Adrenal gland (tissue), 19 donors: Measurements from ENCODE around the gene THPO. TPM values are rescaled to one million over a fixed set of nuclear protein-coding genes. Genes with fewer than 3 reads are reported as not detected.

Experiments
- DNase-seq, 7 donors: peaks; one replicate each; pipeline ENCODE4 v3.0.0-alpha.2; 2019 to 2020
- H3K27ac ChIP-seq, 5 donors: fragments of 200-600 bp; sonication (generic) in 4 of 5; 1 replicate in 3 of 5; 2 replicates in 2 of 5; pipeline versions ENCODE4 v1.5.1 to v1.8.0; 2016 to 2020; ENCODE audit warnings: mild to moderate bottlenecking in 1 of 5
- H3K27me3 ChIP-seq: fragments of 200-600 bp; 2 replicates; pipeline ENCODE4 v1.8.0; 2021
- H3K36me3 ChIP-seq, 2 donors: fragments of 200-600 bp; replicated peaks in 1 of 2; 1 replicate in 1 of 2; 2 replicates in 1 of 2; pipeline versions ENCODE4 v1.5.1 to v1.8.0; 2018 to 2022
- H3K4me1 ChIP-seq, 2 donors: fragments of 200-600 bp; replicated peaks in 1 of 2; 1 replicate in 1 of 2; 2 replicates in 1 of 2; pipeline versions ENCODE4 v1.5.1 to v1.8.0; 2018 to 2021
- H3K4me3 ChIP-seq, 4 donors: fragments of 200-600 bp; sonication (generic) in 3 of 4; one replicate each; pipeline ENCODE4 v1.5.1; 2016 to 2018
- H3K9me3 ChIP-seq, 3 donors: fragments of 200-600 bp; sonication (generic) in 1 of 3; replicated peaks in 1 of 3; 1 replicate in 2 of 3; 2 replicates in 1 of 3; pipeline versions ENCODE4 v1.5.1 to v1.8.0; 2016 to 2021
- CTCF ChIP-seq, 6 experiments: fragments of 450-650 bp in 4 of 6; fragments of 200-600 bp in 2 of 6; sonication (generic) in 1 of 6; IDR thresholded peaks; 1 replicate in 5 of 6; 2 replicates in 1 of 6; pipeline versions ENCODE4 v1.5.1 to v1.8.0; 2016 to 2021; ENCODE audit warnings: antibody characterized with exemption in 6 of 6, mild to moderate bottlenecking in 2 of 6, moderate library complexity in 1 of 6
- POLR2A ChIP-seq, 2 donors: fragments of 450-650 bp; IDR thresholded peaks; one replicate each; pipeline ENCODE4 v1.6.1; 2017; ENCODE audit warnings: antibody characterized with exemption in 2 of 2, mild to moderate bottlenecking in 2 of 2, moderate library complexity in 1 of 2
- WGBS, 4 donors: extraction: QIAGEN DNeasy Blood & Tissue Kit in 2 of 4; methylation state at CpG; one replicate each; pipeline versions ENCODE4 v1.1.5 to v1.1.7; 2013 to 2017; 5-methylcytosine and 5-hydroxymethylcytosine counted together
- intact Hi-C, 2 donors: fragments of 100-400 bp; cut with DNase I; formaldehyde crosslinking; loops; one replicate each; pipeline versions ENCODE4 v1.14.1 to v1.15.0; 2022 to 2023
- long read RNA-seq, 10 donors: library from polyadenylated mRNA in 3 of 10; unstranded in 2 of 10; stranded (forward) in 1 of 10; transcript quantifications; one replicate each; pipeline ENCODE4 v2.0.0 and lab custom pipeline, GENCODE V29; 2021 to 2026
- polyA plus RNA-seq, 3 donors: library from polyadenylated mRNA; stranded (reverse); fragments of 200-250 nt in 2 of 3; fragments of 350-450 nt in 1 of 3; fragmentation: Illumina TruSeq in 1 of 3; extraction: RNeasy Lipid Tissue Mini Kit (QIAGEN cat#74804) in 1 of 3; gene quantifications; one replicate each; pipeline ENCODE4 v1.2.3, GENCODE V29; 2013 to 2014
- total RNA-seq, 9 donors: library from RNA; depleted of rRNA in 4 of 9; stranded (reverse); fragments of >200 nt in 4 of 9; fragments of 120-200 nt in 1 of 9; fragmentation: NEBNext Ultra II Directional in 1 of 9; extraction: Animal tissue kit (Norgen Biotek cat#: 25700) in 1 of 9; gene quantifications; one replicate each; pipeline versions ENCODE4 v1.1.0 to v1.2.4, GENCODE V29; 2013 to 2023
- donor health status: healthy with polysubstance abuse.
- donor health status: Bipolar disorder and iron deficiency.
- donor health status: DM: yes; HTN: yes; CAD: no.
- donor health status: DM: no; HTN: no; CAD: no.
- donor health status: DM: no; HTN: no; CAD: no.
- donor health status: DM: yes; HTN: yes; CAD: no.

THPO gene
- total RNA-seq (1 to 10 TPM in 3 of 9 donors, under 1 TPM in 3, not detected in 3; 0.11 to 5.3 (median 1.6) TPM), polyA plus RNA-seq (1 to 10 TPM in 2 of 3 donors, under 1 TPM in 1; 0.82 to 4.4 (median 2.2) TPM)
- long read RNA-seq, donor 1: 0 reads
- long read RNA-seq, donor 2: 0 reads
- long read RNA-seq, donor 3: 0 reads
- long read RNA-seq, donor 4, partial matches to known transcripts: 1 of 1 reads
- long read RNA-seq, donor 4, other reads (novel, unspliced or antisense): 0 of 1 reads
- long read RNA-seq, donor 5, partial matches to known transcripts: 0 of 1 reads
- long read RNA-seq, donor 5, other reads (novel, unspliced or antisense): 0 of 1 reads
- long read RNA-seq, donor 6: 0 reads
- long read RNA-seq, donor 7: 0 reads
- long read RNA-seq, donor 8: 0 reads
- long read RNA-seq, donor 9: 0 reads
- long read RNA-seq, donor 10: 0 reads

GRCh38 chr3:184377882-184378445, at the start of gene THPO:
TSS of gene THPO (minus strand) at chr3:184378207. CDS start at chr3:184376259, 1,948 bp downstream.
- peaks cover 8% of the 10 kb centered on the region for H3K27me3 ChIP-seq
- DNase-seq: peak in 6 of 7 donors; percentile 76 to 96 (median 86)
- H3K4me1 ChIP-seq: peaks cover 8 to 36% of the 10 kb centered on the region in 2 donors
- H3K4me3 ChIP-seq: no peak within 1 kb of the TSS
- TF ChIP-seq CTCF (IDR thresholded peaks at IDR 0.05) (no peak), POLR2A (IDR thresholded peaks at IDR 0.05) (no peak)
- intact Hi-C loops: loop anchor here in 1 of 2 donors (5.0 kb wide), 1 partner anchor 164 kb away; no protein-coding TSS in a partner anchor
- no peaks in the 10 kb centered on the region for H3K36me3 ChIP-seq
- WGBS, 4 donors: 60 to 70% (median 68%) methylated on average over 4 to 7 of the region's 7 CpGs
- peak within 1 kb of the TSS in 2 of 5 donors; percentile 66 to 88 for H3K27ac ChIP-seq
- no peaks in the 10 kb centered on the region for H3K9me3 ChIP-seq

GRCh38 chr3:184426691-184427141, 48.7 kb upstream of the THPO start:
- TF ChIP-seq POLR2A (IDR thresholded peaks at IDR 0.05) (no peak), CTCF (IDR thresholded peaks at IDR 0.05) (no peak)
- Histone ChIP-seq H3K27ac (no peak overlapping the region), H3K9me3 (no peaks in the 10 kb centered on the region), H3K27me3 (no peaks in the 10 kb centered on the region), H3K4me3 (no peak overlapping the region), H3K36me3 (no peaks in the 10 kb centered on the region), H3K4me1 (no peaks in the 10 kb centered on the region)
- 71 to 78% (median 74%) methylated on average over 8 to 12 of the region's 12 CpGs for WGBS, 4 donors
- peak in 1 of 7 donors; percentile 33 for DNase-seq
- intact Hi-C loops: no loop called here

- no peaks in the 10 kb centered on the region for H3K27me3 ChIP-seq
- intact Hi-C loops: no loop called here
- H3K27ac ChIP-seq: no peak overlapping the region
- no peaks in the 10 kb centered on the region for H3K9me3 ChIP-seq
- TF ChIP-seq POLR2A (IDR thresholded peaks at IDR 0.05): no peak
- no peak for TF ChIP-seq CTCF (IDR thresholded peaks at IDR 0.05)
- DNase-seq: no peak
- H3K4me1 ChIP-seq: no peaks in the 10 kb centered on the region
- H3K36me3 ChIP-seq: no peaks in the 10 kb centered on the region
- no peak overlapping the region for H3K4me3 ChIP-seq
- WGBS, 4 donors: 50 to 78% (median 69%) methylated on average over 3 of the region's 3 CpGs
Measured at GRCh38 chr3:184423561-184423960, 45.6 kb upstream of the THPO start.

- intact Hi-C loops: loop anchor here in 1 of 2 donors (5.0 kb wide), 2 partner anchors 93 to 123 kb away; no protein-coding TSS in a partner anchor
- H3K9me3 ChIP-seq: no peaks in the 10 kb centered on the region
- no peak overlapping the region for H3K4me3 ChIP-seq
- H3K4me1 ChIP-seq: no peaks in the 10 kb centered on the region
- no peak for TF ChIP-seq CTCF (IDR thresholded peaks at IDR 0.05)
- no peak for TF ChIP-seq POLR2A (IDR thresholded peaks at IDR 0.05)
- no peak for DNase-seq
- no peaks in the 10 kb centered on the region for H3K36me3 ChIP-seq
- H3K27ac ChIP-seq: no peak overlapping the region
- WGBS, 4 donors: 80 to 93% (median 87%) methylated on average over 5 of the region's 5 CpGs
- H3K27me3 ChIP-seq: no peaks in the 10 kb centered on the region
Measured at GRCh38 chr3:184419171-184419570, 41.2 kb upstream of the THPO start.
